ENCODE results near the gene ATP10D. TPM values are rescaled to one million over a fixed set of nuclear protein-coding genes. Genes with fewer than 3 reads are reported as not detected.

ATP10D gene
- total RNA-seq, 1 experiment from 2014 or later = 5.1 TPM

- BruUV-seq (replicated peaks) = no TSS peak
- CTCF ChIA-PET = no interaction called here
- DNase-seq (ENCODE audit: low read depth, low spot score) = no peak
These were observed 41.0 kb upstream of the ATP10D start for GRCh38 chr4:47444031-47444430.

GRCh38 chr4:47451657-47452056 is 33.4 kb upstream of the ATP10D start:
- TF ChIP-seq ELF1 (IDR thresholded peaks at IDR 0.05; ENCODE audit: borderline replicate concordance, low read depth) (no peak), SP1 (IDR thresholded peaks at IDR 0.05; ENCODE audit: low read depth) (no peak), EZH2phosphoT487 (IDR thresholded peaks at IDR 0.05; ENCODE audit: borderline replicate concordance) (no peak), EZH2 (IDR thresholded peaks at IDR 0.05) (no peak), JUND (IDR thresholded peaks at IDR 0.05) (no peak), ZBTB33 (IDR thresholded peaks at IDR 0.05; ENCODE audit: extremely low read depth, insufficient replicate concordance, low read length) (no peak), YY1 (IDR thresholded peaks at IDR 0.05; ENCODE audit: extremely low read depth, insufficient replicate concordance, low read depth, low read length) (no peak)
- ChIA-PET CTCF (no interaction called here), RAD21 (ENCODE audit: low non-redundant PET in 1 of 2, low total read pairs in 2 of 2, uncharacterized antibody in 2 of 2, unreplicated experiment in 2 of 2) (no interaction called here), POLR2A (no interaction called here)
- Histone ChIP-seq H3K4me3 (replicated peaks in 1 of 2; ENCODE audit: low read depth in 1 of 2, low read length in 2 of 2) (no peak overlapping the region), H4K20me1 (ENCODE audit: insufficient read depth) (no peaks in the 10 kb centered on the region), H3K79me2 (ENCODE audit: insufficient read depth, low read length) (no peaks in the 10 kb centered on the region), H3K9me3 (ENCODE audit: control insufficient read depth in 1 of 2, insufficient read depth in 1 of 2, low read depth in 1 of 2, low read length in 2 of 2) (no peaks in the 10 kb centered on the region), H3K9me2 (ENCODE audit: insufficient read depth) (no peaks in the 10 kb centered on the region), H3K4me2 (ENCODE audit: low read length) (no peak overlapping the region), H2AFZ (ENCODE audit: low read depth, low read length, poor library complexity, severe bottlenecking) (no peak overlapping the region), H3K4me1 (ENCODE audit: control insufficient read depth in 1 of 2, insufficient read depth in 2 of 2, low read length in 2 of 2) (no peaks in the 10 kb centered on the region), H3K27ac (ENCODE audit: low read depth, low read length) (no peak overlapping the region), H3K36me3 (ENCODE audit: control insufficient read depth in 1 of 2, insufficient read depth in 2 of 2, low read length in 2 of 2) (peaks cover 0 to 12% of the 10 kb centered on the region in 2 experiments; a peak in 3 of 4 replicates), H3K27me3 (ENCODE audit: insufficient read depth, low read length) (no peaks in the 10 kb centered on the region), H3K9ac (ENCODE audit: low read length) (no peak overlapping the region)
- no peak for DNase-seq (ENCODE audit: low read depth, low spot score)
- BruUV-seq (replicated peaks) = no TSS peak
- intact Hi-C loops (cut with micrococcal nuclease) = no loop called here
- no peak for ATAC-seq

More at GRCh38 chr4:47444031-47444430, 41.0 kb upstream of the ATP10D start:
- Histone ChIP-seq H3K79me2 (ENCODE audit: insufficient read depth, low read length) (no peaks in the 10 kb centered on the region), H3K27ac (ENCODE audit: low read depth, low read length) (no peak overlapping the region), H3K9me3 (ENCODE audit: control insufficient read depth in 1 of 2, insufficient read depth in 1 of 2, low read depth in 1 of 2, low read length in 2 of 2) (no peaks in the 10 kb centered on the region), H3K9ac (ENCODE audit: low read length) (no peak overlapping the region), H3K4me1 (ENCODE audit: control insufficient read depth in 1 of 2, insufficient read depth in 2 of 2, low read length in 2 of 2) (no peaks in the 10 kb centered on the region), H4K20me1 (ENCODE audit: insufficient read depth) (no peaks in the 10 kb centered on the region), H3K9me2 (ENCODE audit: insufficient read depth) (no peaks in the 10 kb centered on the region), H3K27me3 (ENCODE audit: insufficient read depth, low read length) (no peaks in the 10 kb centered on the region), H3K36me3 (ENCODE audit: control insufficient read depth in 1 of 2, insufficient read depth in 2 of 2, low read length in 2 of 2) (no peaks in the 10 kb centered on the region), H2AFZ (ENCODE audit: low read depth, low read length, poor library complexity, severe bottlenecking) (no peak overlapping the region), H3K4me2 (ENCODE audit: low read length) (no peak overlapping the region), H3K4me3 (replicated peaks in 1 of 2; ENCODE audit: low read depth in 1 of 2, low read length in 2 of 2) (no peak overlapping the region)
- ChIA-PET POLR2A (no interaction called here), RAD21 (ENCODE audit: low non-redundant PET in 1 of 2, low total read pairs in 2 of 2, uncharacterized antibody in 2 of 2, unreplicated experiment in 2 of 2) (no interaction called here)
- intact Hi-C loops (cut with micrococcal nuclease) = no loop called here
- ATAC-seq = no peak
- TF ChIP-seq ELF1 (IDR thresholded peaks at IDR 0.05; ENCODE audit: borderline replicate concordance, low read depth) (no peak), SRF (IDR thresholded peaks at IDR 0.05; ENCODE audit: low read depth) (no peak), ZNF274 (IDR thresholded peaks at IDR 0.05; ENCODE audit: low read depth, low read length) (no peak), CBX3 (IDR thresholded peaks at IDR 0.05; ENCODE audit: low read depth) (no peak), CEBPB (IDR thresholded peaks at IDR 0.05; ENCODE audit: low read depth) (no peak), SP1 (IDR thresholded peaks at IDR 0.05; ENCODE audit: low read depth) (no peak)

Measured in HCT116 (cell line).